Activated T-helper 2 cell treated with anti-CD3 and anti-CD28 coated beads, Interferon-gamma antibody, Interleukin-2, Interleukin-4, amounts not matched to agents 10 μg/mL and 5 μg/mL and 100 μg/mL, durations not matched to agents 14 hours and 24 hours and 36 hours (primary cell): ENCODE results near the gene C11orf58. TPM values are rescaled to one million over a fixed set of nuclear protein-coding genes. Genes with fewer than 3 reads are reported as not detected.

Source experiments
- DNase-seq: peaks from one replicate; pipeline ENCODE4 v3.0.0; 2021; ENCODE audit warnings: low spot score
- H3K27ac Mint-ChIP-seq: one replicate; pipeline ENCODE4 v1.8.0; 2021; ENCODE audit warnings: mixed read lengths
- H3K27me3 Mint-ChIP-seq: one replicate; pipeline ENCODE4 v1.8.0; 2021; ENCODE audit warnings: low read depth, mixed read lengths
- H3K36me3 Mint-ChIP-seq: one replicate; pipeline ENCODE4 v1.8.0; 2021; ENCODE audit warnings: low read depth, mixed read lengths
- H3K4me1 Mint-ChIP-seq: one replicate; pipeline ENCODE4 v1.8.0; 2021; ENCODE audit warnings: low read depth, mixed read lengths
- H3K4me3 Mint-ChIP-seq: one replicate; pipeline ENCODE4 v1.8.0; 2021; ENCODE audit warnings: low read depth, mild to moderate bottlenecking, moderate library complexity, mixed read lengths
- H3K9me3 Mint-ChIP-seq: one replicate; pipeline ENCODE4 v1.8.0; 2021; ENCODE audit warnings: mixed read lengths
- intact Hi-C: fragments of 100-400 bp; cut with micrococcal nuclease; formaldehyde crosslinking; loops from one replicate; pipeline ENCODE4 v1.15.1; 2023
- total RNA-seq: library from RNA; stranded (reverse); gene quantifications from 2 replicates; pipeline ENCODE4 v1.2.3, GENCODE V29; 2022

Gene C11orf58
- total RNA-seq, 1 donor from 2014 or later, result 162 TPM

GRCh38 chr11:16800382-16800781, 61.9 kb downstream of the C11orf58 start:
- no peaks in the 10 kb centered on the region for H3K27me3 Mint-ChIP-seq
- intact Hi-C loops, result no loop called here
- DNase-seq, result no peak
- no peaks in the 10 kb centered on the region for H3K9me3 Mint-ChIP-seq
- peaks cover 21% of the 10 kb centered on the region for H3K4me1 Mint-ChIP-seq
- H3K4me3 Mint-ChIP-seq, result no peak overlapping the region
- H3K27ac Mint-ChIP-seq, result no peak overlapping the region
- peaks cover 8% of the 10 kb centered on the region for H3K36me3 Mint-ChIP-seq

DNA sequence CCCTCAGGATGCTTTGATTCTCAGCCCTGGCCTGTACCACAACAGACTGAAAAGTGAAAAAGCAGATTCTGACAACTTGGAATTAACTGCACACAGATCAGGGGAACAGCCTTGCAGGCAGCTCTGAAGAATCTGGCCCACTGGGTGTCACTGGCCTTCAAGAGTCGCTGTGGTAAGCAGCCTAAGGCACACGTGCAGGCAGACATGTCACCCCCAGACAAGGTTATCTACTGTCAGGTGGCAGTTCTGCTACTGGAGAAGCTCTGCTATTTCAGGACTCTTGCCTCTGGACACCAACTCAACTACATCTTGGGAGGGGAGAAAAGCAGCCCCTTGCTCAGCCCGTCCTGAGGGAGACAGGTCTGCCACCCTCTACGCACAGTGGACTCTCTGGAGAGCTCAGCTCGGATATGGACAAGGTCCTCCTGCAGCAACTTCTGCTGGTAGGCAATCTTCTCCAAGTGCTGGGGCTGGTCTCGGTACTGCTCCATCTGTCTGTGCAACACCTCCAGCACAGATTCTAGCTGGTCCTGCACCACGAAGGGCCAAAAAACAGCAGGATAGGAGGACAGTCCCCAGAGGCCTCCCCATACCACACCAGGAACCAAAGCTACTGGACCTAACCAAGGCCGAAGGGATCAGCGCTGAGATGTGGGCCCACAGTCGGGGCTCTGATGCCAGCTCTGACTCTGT, 63.0 kb downstream of the C11orf58 start:
- DNase-seq, result no peak
- no peaks in the 10 kb centered on the region for H3K27me3 Mint-ChIP-seq
- no peaks in the 10 kb centered on the region for H3K9me3 Mint-ChIP-seq
- no peak overlapping the region for H3K4me3 Mint-ChIP-seq
- intact Hi-C loops, result no loop called here
- H3K4me1 Mint-ChIP-seq, result peaks cover 21% of the 10 kb centered on the region
- H3K27ac Mint-ChIP-seq, result no peak overlapping the region
- peaks cover 5% of the 10 kb centered on the region for H3K36me3 Mint-ChIP-seq

GRCh38 chr11:16804104-16804947, 65.9 kb downstream of the C11orf58 start:
- Mint-ChIP-seq H3K27me3 (no peaks in the 10 kb centered on the region), H3K36me3 (no peaks in the 10 kb centered on the region), H3K4me1 (peaks cover 10% of the 10 kb centered on the region), H3K4me3 (no peak overlapping the region), H3K9me3 (no peaks in the 10 kb centered on the region), H3K27ac (no peak overlapping the region)
- no peak for DNase-seq
- intact Hi-C loops, result no loop called here

- H3K27ac Mint-ChIP-seq, result no peak overlapping the region
- no peaks in the 10 kb centered on the region for H3K36me3 Mint-ChIP-seq
- intact Hi-C loops, result no loop called here
- no peak for DNase-seq
- no peak overlapping the region for H3K4me3 Mint-ChIP-seq
- no peaks in the 10 kb centered on the region for H3K27me3 Mint-ChIP-seq
- no peaks in the 10 kb centered on the region for H3K9me3 Mint-ChIP-seq
- H3K4me1 Mint-ChIP-seq, result peaks cover 3% of the 10 kb centered on the region
These were observed 67.5 kb downstream of the C11orf58 start for GRCh38 chr11:16805938-16806337.

- Mint-ChIP-seq H3K36me3 (no peaks in the 10 kb centered on the region), H3K27ac (no peak overlapping the region), H3K27me3 (no peaks in the 10 kb centered on the region), H3K9me3 (no peaks in the 10 kb centered on the region), H3K4me1 (peaks cover 3% of the 10 kb centered on the region), H3K4me3 (no peak overlapping the region)
- intact Hi-C loops, result no loop called here
- DNase-seq, result no peak
These were observed 68.3 kb downstream of the C11orf58 start for GRCh38 chr11:16806791-16807190.

GRCh38 chr11:16807306-16807705, 68.9 kb downstream of the C11orf58 start:
- DNase-seq, result no peak
- peaks cover 3% of the 10 kb centered on the region for H3K4me1 Mint-ChIP-seq
- no peaks in the 10 kb centered on the region for H3K27me3 Mint-ChIP-seq
- no peaks in the 10 kb centered on the region for H3K36me3 Mint-ChIP-seq
- no peak overlapping the region for H3K27ac Mint-ChIP-seq
- H3K4me3 Mint-ChIP-seq, result no peak overlapping the region
- no peaks in the 10 kb centered on the region for H3K9me3 Mint-ChIP-seq
- intact Hi-C loops, result no loop called here
